ENCODE measurements around the gene REPS1.
"Not testable (repeated sequence)": the region's sequence is repeated elsewhere in the genome, so short reads cannot be mapped to it uniquely, and the experiment has no call there.

REPS1 gene, protein sequence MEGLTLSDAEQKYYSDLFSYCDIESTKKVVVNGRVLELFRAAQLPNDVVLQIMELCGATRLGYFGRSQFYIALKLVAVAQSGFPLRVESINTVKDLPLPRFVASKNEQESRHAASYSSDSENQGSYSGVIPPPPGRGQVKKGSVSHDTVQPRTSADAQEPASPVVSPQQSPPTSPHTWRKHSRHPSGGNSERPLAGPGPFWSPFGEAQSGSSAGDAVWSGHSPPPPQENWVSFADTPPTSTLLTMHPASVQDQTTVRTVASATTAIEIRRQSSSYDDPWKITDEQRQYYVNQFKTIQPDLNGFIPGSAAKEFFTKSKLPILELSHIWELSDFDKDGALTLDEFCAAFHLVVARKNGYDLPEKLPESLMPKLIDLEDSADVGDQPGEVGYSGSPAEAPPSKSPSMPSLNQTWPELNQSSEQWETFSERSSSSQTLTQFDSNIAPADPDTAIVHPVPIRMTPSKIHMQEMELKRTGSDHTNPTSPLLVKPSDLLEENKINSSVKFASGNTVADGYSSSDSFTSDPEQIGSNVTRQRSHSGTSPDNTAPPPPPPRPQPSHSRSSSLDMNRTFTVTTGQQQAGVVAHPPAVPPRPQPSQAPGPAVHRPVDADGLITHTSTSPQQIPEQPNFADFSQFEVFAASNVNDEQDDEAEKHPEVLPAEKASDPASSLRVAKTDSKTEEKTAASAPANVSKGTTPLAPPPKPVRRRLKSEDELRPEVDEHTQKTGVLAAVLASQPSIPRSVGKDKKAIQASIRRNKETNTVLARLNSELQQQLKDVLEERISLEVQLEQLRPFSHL

DNA sequence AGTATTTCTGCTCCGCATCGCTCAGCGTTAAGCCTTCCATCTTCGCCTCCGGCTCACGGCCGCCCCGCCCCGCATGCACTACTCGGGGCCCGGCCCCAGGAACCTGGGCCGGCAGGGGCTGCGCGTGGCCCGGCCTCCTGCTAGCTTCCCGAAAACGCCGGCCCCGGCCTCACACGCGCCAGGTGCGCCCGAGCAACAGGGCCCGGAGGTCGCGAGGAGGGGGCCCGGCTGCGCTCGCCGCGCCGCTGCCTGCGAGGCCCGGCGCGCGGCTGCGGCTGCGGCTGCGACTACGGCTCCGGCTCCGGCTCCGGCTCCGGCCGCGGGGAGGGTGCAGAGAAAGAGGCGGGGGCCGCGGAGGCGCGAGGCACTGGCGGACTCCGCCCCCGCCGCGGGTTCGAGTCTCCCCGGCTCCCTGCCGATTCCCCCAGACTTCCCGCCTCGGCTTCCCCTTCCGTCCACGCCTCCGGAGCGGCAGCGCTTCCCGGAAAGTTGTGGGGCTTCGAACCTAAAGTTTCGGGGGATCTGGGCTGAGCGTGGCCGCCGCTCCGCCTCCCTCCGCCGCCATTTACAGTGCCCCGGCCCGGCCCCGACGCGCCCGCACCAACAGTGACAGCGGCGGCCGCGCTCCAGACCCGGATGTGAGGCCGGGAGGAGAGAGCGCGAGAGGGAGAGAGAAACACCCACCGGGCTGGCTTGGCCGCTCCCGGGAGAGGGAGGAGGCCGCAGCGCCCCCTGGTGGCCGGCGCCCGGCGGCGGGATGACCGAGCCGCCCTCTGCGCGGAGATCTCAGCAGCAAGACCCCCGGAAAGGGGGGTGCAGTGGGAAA, at the start of gene REPS1:
Gene REPS1 (minus strand): TSS at position 611 of the 826 bp plus-strand sequence. CDS start 571 bp downstream, at position 40.
- DNase-seq: peak; percentile 79

DNA sequence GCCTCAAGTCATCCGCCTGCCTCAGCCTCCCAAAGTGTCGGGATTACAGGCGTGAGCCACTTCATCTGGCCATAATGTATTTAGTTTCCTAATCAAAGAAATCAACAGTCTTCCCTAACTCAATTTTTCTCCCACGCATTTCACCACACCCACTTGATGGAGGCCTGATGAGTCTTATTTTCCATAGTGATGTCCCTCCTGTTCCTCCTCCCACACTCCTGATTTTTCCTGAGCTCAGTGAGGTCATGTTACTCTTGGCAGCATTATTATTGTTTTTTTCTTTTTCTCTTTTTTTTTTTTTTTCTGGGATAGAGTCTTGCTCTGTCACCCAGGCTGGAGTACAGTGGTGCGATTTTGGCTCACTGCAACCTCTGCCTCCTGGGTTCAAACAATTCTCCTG, 49.4 kb upstream of the REPS1 start:
- no peak for DNase-seq

DNA sequence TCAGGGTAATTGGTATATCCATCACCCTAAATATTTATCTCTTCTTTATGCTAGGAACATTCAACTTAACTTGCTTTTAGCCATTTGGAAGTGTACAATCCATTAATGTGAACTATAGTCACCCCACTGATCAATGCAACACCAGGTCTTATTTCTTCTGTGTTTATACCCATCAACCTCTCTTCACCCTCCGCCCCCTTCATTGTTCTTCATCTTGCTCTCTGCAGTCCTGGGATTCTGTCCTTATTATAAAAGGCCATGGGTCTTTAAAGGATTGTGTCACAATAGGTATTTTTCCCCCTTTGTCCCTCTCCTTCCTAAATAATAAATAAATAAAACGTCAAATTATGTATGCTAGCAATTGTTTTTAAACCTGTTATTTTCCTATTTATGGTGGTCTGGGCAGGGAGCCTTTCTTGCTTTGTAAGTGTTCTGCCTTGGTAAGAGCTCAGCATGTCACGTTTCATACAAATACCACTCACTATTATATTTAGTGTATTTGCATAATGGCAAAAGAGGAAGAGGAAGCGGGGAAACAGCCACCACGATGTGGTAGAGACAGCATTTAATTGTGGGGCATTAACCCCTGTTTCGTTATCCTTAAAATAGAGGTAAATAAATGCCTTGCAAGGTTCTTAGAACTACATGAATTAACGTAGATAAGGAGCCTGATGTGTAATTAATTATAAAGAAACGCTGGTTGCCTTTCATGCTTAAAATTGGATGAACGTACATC, 42.3 kb upstream of the REPS1 start:
- peak; percentile 35 for DNase-seq

DNA sequence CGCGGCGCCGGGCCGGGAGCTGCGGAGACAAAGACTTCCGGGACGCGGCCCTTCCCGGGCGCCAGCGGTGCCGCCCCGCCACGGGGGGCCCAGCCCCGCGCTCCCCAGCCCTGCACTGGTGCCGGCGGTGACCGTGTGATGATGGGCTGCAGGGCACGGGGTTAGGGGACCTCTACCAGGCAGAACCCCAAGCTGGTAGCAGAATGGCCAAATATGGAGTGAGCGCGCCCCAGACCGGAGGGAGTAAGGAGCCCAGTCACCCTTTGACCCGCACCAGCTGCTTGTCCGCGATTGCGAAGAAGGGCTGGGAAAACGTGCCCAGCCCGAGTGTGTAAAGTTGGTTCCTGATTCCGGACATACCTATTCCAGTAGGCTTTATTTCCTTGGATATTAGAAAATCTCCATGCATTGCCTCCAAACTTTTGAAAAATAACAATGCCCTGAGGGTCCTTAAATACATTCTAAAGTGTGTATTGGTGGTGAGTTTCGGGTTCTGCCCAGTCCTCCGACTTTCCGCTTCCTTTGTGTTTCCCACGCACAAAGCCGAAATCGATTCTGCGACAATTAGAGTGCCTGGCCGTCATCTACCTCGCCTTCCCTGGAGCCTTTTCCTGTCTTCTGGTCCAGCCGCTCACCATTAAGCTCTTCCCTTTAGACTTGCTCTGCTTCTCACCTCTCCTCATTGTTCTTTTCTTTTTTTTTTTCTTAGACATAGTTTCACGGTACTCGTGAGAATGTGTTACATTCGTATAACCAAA, 41.6 kb upstream of the REPS1 start:
- DNase-seq: peak; percentile 58

DNA sequence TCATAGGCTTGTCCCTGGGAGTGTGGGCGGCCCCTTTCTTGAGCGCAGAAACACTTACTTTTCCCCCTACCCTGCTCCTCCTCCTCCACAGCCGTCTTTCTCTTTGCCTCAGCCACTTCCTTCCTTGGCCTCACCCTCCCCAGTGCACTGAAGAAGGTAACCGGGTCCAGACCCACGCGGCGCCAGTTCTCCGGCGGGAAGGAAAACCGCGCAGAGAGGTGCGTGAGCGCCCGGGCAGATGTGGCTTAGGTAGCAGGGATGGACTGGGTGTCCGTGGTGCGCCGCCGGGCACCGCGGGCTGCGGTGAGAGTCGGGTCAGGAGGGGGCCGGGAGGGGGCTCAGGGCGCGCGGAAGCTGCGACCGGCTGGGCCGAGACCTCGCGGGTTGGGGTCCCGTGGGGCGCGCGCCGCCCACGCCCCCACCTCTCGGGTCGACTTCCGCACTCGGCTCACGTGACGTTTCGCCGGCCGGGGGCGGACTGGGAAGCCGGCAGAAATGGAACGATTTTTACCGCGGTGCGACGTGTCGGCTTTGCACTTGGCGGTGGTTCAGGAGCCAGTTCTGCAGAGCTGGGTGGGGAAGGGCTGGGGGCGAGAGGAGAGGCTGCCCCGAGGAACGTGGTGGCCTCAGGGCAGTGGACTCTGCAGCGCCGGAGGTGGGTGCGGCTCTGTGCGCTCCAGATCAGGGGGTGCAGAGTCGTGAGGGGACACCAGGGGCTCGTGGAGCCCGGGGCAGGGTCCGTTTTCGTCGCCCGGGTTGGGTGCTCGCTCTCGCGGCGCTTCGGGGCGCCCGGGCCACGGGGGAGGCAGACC, 40.8 kb upstream of the REPS1 start, which contains the start of gene ABRACL:
Gene ABRACL (plus strand): TSS at position 88 of the 812 bp plus-strand sequence. CDS start 5,416 bp downstream, outside the sequence.
- no peak for DNase-seq

DNA sequence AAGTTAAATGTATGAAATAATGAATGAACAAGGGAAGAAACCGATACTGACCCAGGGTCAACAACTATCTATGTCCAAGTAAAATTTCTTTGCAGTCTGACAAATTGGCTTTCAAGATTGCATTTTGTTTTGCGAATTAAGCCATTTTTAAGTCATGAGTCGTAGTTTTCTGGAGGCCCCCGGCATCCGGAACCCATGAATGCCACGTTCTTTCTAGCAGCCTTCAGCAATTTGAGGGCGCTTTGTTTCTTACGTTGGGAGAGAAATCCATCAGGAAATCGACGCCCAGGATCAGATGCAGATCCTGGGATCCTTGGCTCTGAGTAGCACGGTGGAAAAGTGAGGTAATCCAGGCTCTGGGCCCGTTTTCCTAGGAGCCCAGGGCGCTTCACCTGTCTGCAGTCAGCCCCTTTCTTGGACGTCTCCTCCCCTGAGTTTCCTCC, 40.2 kb upstream of the REPS1 start:
- DNase-seq: peak; percentile 32

DNA sequence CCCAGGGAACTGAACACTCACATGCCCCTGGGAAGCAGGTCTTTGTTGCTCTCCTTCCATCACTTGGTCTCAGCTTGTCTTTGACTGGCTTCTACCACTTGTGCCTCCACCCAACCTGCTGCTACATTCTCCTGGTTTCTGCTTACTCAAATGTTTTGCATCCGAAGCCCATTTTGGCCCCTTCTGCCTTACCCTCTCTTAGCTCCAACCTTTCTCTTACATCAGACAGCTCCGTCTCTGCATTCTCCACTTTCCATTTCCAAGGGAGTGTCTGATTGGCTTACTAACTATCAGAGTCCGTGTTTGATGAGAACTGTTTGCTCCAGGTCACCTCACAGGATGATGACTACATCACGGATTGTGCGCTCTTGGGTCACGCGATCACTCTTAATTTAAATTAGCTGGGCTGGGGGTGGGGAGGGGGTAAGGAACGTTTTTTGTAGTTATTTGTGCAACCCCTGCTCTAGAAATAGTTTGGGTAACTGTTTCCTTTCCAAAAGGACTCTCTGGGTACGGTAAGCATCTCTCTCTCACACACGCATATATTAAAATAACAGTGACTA, 39.6 kb upstream of the REPS1 start:
- DNase-seq: peak; percentile 88

DNA sequence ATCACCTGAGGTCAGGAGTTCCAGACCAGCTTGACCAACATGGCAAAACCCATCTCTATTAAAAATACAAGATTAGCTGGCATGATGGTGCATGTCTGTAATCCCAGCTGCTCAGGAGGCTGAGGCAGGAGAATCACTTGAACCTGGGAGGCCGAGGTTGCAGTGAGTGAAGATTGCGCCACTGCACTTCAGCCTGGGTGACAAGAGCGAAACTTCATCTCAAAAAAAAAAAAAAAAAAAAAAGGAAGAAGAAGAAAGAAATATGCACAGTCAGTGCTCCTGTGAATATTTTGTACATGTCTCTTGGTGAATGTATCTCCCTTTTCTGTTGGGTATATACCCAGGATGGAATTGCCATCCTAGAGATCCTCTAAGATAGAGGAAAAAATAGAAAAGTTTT, 37.4 kb upstream of the REPS1 start:
- DNase-seq: not testable (repeated sequence)

DNA sequence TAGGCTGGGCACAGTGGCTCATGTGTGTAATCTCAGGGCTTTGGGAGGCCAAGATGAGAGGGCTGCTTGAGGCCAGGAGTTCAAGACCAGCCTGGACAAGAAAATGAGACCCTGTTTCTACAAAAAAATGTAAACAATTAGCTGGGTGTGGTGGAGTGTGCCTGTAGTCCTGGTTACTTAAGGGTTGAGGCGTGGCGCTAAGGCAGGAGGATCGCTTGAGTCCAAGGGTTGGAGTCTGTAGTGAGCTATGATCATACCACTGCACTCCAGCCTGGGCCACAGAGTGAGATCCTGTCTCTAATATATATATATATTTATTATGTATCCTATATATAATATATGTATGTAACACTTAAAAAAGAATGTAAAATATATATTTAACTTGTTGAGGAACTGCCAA, 32.6 kb upstream of the REPS1 start:
- no peak for DNase-seq

DNA sequence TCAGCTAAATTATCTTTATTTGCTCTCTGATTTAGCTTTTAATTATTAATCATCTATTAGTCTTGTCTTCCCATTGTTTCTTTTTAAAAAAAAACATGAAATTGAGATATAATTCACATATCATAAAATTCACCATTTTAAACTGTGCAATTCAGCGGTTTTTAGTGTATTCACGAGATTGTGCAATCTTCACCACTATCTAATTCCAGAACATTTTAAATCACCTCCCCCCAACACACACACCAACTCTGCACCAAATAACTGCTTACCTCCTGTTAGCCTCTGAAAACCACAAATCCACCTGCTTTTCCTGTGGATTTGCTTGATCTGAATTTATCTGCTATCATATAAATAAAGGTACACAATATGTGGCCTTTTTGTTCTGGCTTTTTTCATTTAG, 31.7 kb upstream of the REPS1 start:
- no peak for DNase-seq

DNA sequence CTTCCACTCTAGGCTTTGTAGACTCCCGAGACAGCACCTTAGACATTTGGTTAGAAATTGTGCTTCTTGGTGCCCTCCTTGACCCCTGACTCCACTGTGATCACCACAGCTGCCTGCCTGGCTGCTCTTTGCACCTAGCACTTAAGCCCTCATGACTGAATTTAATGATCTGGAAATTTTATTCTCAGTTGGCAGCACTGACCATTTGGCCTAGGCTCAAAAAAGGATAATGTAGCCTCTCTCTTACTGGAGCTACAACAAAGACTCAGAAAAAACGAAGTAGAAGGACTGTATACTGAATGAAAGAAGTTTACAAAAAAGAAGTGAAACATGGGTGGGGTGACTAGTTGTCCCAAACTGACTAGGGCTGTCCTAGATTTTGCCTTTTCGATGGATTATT, 29.2 kb upstream of the REPS1 start:
- DNase-seq: no peak

DNA sequence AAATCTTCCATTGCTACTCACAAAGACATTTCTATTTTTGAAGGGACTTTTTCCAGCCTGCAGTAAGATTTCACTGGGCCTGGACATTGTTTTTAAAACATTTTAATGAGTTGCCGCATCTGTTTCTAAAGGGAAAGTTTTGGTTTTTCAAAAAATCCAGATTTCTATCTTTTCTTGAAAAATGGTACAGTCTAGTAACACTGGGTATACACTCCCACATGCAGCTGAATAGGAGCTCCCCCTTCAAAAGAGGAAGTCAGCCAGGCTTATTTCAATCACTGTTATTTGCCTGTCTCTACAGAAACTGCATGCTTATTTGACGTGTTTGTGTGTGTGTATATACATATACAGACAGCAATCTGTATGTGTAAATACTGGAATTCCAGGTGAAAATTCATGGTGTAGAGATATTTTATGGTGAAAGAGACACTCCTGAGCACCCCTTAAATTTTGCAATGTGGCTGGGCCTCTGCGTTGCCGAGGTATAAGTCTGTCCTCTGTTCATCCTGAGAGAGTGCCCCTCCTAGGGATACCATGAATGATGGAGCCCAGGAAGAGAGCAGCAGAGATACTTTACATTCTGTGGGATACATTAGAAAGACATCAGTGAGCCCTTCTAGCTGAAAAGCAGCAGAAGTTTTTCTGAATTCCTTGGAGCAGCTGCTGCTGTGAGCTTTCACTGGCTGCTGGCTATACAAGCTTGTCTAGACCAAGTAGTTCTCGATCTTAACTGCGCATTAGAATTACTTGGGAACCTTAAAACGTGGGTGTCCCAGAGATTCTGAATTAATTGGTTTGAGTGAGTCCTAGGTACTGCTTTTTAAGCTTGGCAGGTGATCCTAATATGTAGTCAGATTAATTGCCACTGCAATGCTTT, 28.5 kb upstream of the REPS1 start:
- no peak for DNase-seq

DNA sequence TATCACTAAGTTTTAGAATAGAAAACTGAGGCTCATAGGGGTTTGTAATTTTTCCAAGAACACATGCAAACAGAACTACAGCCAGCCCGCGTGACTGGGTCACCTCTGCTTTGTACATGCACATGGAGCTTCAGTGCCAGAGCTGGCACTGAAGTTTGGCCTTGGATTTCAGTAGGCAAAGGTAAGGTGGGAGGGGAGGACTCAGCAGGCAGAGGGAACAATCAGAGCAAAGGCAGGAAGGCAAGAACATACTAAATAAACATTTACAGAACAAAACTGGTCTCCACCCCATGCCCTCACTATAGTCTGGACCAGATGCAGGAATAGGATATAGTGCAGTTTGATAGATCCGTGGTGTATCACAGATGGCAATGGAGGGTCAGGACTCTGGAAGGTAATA, 26.9 kb upstream of the REPS1 start:
- DNase-seq: peak; percentile 16

DNA sequence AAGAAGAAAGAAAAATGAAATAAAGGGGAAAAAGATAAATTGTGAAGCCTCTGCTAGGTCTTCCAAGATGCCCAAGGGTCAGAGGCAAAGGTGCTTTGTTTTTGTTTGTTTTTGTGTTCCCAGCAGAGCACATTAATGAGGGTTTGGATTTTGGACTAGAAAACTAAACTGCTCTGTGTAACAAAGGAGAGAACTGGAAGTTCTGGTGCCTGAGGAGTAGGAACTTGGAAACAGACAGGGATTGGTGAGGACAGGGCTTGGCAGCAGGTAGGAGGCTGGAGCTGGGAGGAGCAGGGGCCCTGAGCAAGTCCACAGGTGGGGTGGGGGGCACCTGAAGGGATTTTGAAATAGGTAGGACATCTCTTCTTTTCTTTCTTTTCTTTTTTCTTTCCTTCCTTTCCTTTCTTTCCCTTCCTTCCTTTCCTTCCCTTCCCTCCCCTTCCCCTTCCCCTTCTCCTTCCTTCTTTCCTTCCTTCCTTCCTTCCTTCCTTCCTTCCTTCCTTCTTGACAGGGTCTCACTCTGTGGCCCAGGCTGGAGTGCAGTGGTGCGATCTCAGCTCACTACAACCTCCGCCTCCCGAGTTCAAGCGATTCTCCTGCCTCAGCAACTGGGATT, 25.2 kb upstream of the REPS1 start:
- no peak for DNase-seq

DNA sequence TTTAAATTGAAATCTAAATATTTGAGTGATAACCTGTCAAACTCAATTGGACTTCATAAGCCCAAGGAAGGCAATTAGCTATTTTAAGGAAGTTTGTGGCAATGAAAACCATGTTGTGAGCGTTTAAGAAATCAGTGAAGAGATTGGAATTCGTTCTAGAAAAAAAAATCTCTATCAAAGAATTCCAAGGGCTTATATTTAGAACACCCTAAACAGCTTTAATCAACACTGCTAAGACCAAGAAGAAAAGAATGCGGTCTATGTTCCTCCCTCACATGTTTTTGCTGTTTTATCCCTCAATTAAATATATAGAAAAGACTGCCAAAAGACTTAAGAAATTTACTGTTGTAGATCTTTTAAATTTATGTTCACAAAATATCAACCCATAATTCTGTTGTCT, 23.9 kb upstream of the REPS1 start:
- no peak for DNase-seq

DNA sequence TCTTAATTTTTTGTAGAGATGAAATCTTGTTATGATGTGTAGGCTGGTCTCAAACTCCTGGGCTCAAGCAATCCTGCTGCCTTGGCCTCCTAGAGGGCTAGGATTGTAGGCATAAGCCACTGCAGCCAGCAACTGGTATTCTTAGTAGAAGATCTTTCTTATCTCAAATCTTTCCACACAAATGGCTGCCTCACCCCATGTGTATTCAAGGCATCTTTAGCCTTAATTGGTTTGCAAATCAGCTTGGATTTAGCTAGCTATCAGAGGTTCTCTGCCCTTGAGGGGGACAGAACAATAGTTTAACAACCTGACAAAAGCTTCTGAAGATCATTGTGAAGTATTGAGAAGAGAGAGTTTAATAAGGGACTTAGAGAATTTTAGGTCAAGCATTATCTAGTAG, 22.6 kb upstream of the REPS1 start:
- no peak for DNase-seq

DNA sequence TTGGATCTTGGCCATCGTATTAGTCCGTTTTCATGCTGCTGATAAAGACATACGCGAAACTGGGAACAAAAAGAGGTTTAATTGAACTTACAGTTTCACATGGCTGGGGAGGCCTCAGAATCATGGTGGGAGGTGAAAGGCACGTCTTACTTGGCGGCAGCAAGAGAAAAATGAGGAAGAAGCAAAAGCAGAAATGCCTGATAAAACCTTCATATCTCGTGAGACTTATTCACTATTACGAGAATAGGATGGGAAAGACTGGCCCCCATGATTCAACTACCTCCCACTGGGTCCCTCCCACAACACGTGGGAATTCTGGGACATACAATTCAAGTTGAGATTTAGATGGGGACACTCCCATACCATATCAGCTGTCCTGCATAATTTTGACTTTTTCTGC, 20.1 kb upstream of the REPS1 start:
- DNase-seq: no peak

DNA sequence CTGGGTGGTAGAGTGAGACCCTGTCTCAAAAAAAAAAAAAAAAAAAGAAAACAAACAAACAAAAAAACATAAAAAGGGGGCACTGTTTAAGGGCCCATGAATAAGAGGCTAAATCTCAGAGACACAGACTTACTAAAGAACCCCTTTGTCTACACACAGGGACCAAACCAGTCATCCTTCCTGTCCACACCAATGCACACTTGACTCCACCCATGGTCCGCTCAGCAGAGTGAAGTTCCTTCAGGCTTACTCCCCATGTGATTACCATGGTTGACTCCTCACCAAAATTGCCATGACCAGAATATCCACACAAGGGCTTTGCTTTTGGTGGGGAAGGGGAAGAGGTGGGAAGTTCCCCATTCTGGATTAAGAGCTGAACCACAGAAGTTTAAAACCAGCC, 19.4 kb upstream of the REPS1 start:
- no peak for DNase-seq

DNA sequence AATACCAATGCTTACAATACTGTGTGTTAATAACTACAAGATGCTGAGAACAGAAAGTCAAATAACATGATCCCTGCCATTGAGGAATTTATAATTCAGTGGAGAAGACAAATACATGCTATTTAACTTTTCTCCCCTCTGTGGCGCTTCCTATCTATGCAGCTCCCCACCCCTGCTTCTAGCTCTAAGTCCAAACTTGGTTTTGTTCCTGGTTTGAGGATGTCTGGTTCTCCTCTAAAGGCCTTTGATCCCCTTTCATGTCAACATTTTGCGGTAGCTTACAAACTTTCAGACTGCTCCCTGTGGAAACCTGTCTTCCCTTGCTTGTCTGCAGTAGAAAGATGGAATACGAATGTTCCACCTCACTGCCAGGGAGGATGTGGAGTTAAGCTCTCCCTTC, 18.4 kb upstream of the REPS1 start:
- no peak for DNase-seq
